Coronary artery (tissue), 2 donors: ENCODE measurements around the gene SINHCAF.
"Not testable (repeated sequence)": the region's sequence is repeated elsewhere in the genome, so short reads cannot be mapped to it uniquely, and the experiment has no call there.

Source experiments
- DNase-seq: peaks from one replicate; pipeline ENCODE4 v3.0.0-alpha.2; 2017; ENCODE audit warnings: low spot score
- H3K27ac ChIP-seq, 2 donors: fragments of 200-600 bp; sonication (generic); one replicate each; pipeline ENCODE4 v1.5.1; 2016 to 2019
- H3K4me3 ChIP-seq: fragments of 200-600 bp; sonication (generic); 2 replicates; pipeline ENCODE4 v1.5.1; 2016; ENCODE audit warnings: mild to moderate bottlenecking, moderate library complexity
- TF ChIP-seq, protein P1 (sequence below): fragments of 200-600 bp; sonication (generic); IDR thresholded peaks from one replicate; pipeline ENCODE4 v1.5.1; 2019; ENCODE audit warnings: antibody characterized with exemption

The SINHCAF gene

DNA sequence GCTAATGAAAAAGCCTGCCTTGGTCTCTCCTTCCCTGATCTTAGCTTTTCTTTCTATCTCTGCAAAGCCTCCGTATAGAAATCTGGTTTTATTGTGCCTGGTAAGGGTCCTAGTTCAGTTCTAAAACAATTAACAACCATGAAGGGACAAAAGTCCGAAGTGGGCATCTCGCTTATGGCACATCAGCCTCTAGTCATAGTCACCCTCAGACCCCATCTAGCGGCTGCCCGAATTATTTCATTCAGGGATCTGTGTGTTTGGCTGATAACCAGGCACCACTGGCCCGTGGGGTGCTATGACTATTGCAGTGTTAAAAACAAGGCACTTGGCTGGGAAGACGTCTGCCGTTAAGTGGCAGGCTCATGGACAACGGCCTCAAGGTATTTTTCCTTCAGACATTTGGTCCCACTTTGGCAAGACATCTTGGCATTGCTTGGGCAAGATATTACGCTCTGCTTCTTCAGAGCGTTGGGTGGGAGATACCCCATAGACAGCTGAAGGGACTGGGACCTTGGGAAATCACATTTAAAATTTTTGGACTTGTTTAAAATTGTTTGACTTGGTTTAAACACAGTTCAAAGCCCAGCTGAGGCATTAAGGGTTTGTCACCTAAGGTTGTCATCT is 87.1 kb downstream of the SINHCAF start:
- no peak overlapping the region for H3K27ac ChIP-seq
- DNase-seq = no peak
- TF ChIP-seq, protein P1, sequence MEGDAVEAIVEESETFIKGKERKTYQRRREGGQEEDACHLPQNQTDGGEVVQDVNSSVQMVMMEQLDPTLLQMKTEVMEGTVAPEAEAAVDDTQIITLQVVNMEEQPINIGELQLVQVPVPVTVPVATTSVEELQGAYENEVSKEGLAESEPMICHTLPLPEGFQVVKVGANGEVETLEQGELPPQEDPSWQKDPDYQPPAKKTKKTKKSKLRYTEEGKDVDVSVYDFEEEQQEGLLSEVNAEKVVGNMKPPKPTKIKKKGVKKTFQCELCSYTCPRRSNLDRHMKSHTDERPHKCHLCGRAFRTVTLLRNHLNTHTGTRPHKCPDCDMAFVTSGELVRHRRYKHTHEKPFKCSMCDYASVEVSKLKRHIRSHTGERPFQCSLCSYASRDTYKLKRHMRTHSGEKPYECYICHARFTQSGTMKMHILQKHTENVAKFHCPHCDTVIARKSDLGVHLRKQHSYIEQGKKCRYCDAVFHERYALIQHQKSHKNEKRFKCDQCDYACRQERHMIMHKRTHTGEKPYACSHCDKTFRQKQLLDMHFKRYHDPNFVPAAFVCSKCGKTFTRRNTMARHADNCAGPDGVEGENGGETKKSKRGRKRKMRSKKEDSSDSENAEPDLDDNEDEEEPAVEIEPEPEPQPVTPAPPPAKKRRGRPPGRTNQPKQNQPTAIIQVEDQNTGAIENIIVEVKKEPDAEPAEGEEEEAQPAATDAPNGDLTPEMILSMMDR = peak; percentile 47
- H3K4me3 ChIP-seq = peak overlapping the region; percentile 33

GRCh38 chr12:31238333-31238732 is 87.6 kb downstream of the SINHCAF start:
- not testable (repeated sequence) for H3K27ac ChIP-seq, DNase-seq
- H3K4me3 ChIP-seq = peak overlapping the region; percentile 33

- DNase-seq = no peak
- no peak overlapping the region for H3K4me3 ChIP-seq
- no peak overlapping the region for H3K27ac ChIP-seq
- TF ChIP-seq, protein P1 = no peak
These were observed 88.8 kb downstream of the SINHCAF start for GRCh38 chr12:31236998-31237637.

- no peak overlapping the region for H3K4me3 ChIP-seq
- no peak for DNase-seq
- TF ChIP-seq, protein P1 = no peak
- no peak overlapping the region for H3K27ac ChIP-seq
These were observed 90.0 kb downstream of the SINHCAF start for GRCh38 chr12:31235868-31236395.

DNA sequence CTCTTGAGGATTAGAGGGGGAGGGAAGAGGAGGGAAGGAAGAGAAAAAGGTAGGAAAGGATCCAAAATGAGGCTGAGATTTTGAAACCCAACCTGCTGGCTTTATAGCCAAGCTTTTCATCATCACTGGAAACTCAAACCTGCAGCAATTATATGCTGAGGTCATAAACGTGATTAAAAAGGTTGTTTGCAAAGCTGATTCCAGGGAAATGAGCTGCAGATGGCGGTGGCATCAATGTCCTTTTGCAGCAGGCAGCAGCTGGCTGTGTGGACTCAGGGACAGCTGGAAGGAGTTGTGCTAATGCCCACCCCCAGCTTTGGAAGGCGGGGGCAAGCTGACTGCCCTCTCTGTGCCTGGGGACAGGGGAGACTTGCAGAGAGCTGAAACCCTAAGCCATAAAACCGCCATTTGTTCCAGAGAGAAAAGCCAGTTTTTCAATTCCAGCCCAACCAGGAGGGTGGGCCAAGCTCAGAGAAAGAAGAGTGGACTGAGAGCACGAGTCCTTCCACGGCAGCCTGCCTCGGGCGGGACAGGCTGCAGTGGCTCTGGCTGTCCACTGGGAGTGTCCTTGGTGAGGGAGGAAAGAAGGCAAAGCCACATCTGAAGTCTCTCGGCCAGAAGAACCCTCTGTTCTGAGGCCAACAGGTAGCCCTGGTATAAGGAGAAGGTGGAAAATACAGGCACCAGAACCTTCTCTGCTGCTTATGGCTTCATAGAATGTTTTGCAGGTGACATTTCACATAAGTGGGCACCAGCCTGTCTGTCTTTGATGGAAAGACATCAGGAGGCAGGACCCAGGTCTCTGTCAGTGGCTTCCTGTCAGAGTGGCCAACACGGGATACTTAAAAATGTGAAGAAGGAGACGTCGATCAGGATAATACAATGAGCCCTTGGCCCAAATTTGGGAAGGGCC is 90.7 kb downstream of the SINHCAF start:
- Histone ChIP-seq H3K4me3 (no peak overlapping the region), H3K27ac (no peak overlapping the region)
- TF ChIP-seq, protein P1 = peak; percentile 62
- no peak for DNase-seq

DNA sequence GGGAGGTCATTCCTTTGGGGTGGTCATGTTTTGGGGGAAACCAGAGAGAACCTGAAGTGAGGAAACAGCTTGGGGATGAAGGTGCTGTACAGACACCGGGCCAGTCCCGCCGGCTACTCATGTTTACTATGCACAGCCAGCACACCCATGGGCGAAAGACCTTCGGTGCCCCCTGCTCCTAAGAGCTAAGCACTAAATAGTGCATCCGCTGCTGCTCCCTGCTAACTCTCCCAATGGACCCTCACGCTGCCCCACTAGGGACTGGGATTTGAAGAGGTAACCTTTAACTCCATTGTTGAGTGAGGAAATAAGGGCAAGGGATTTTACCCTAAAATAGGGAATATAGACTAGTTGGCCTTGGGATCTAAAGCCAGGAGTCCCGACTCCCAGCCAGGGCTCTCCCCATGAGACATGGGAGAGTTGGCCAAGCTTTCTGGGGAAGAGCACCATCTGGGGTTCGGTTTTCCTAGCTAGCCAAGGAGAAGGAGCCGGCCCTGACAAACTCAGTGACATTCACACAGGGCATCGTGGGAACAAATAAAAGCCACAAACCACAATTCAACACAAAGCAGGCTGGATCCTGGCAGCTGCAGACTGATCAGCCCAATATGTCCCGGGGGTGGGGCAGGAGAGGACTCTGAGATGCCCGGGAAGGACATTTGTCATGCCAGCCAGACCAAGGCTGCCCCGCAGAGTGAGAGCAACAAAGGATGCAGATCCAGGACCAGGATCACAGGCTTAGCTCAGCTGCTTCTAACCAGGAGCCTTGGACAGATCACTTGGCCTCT is 91.7 kb downstream of the SINHCAF start:
- H3K4me3 ChIP-seq = no peak overlapping the region
- no peak for DNase-seq
- TF ChIP-seq, protein P1 = no peak
- no peak overlapping the region for H3K27ac ChIP-seq
